ENCODE measurements around the gene SLC25A23. TPM values are rescaled to one million over a fixed set of nuclear protein-coding genes. Genes with fewer than 3 reads are reported as not detected.

The SLC25A23 gene
- total RNA-seq, 2 experiments from 2014 or later = 14.8 to 18.4 TPM

DNA sequence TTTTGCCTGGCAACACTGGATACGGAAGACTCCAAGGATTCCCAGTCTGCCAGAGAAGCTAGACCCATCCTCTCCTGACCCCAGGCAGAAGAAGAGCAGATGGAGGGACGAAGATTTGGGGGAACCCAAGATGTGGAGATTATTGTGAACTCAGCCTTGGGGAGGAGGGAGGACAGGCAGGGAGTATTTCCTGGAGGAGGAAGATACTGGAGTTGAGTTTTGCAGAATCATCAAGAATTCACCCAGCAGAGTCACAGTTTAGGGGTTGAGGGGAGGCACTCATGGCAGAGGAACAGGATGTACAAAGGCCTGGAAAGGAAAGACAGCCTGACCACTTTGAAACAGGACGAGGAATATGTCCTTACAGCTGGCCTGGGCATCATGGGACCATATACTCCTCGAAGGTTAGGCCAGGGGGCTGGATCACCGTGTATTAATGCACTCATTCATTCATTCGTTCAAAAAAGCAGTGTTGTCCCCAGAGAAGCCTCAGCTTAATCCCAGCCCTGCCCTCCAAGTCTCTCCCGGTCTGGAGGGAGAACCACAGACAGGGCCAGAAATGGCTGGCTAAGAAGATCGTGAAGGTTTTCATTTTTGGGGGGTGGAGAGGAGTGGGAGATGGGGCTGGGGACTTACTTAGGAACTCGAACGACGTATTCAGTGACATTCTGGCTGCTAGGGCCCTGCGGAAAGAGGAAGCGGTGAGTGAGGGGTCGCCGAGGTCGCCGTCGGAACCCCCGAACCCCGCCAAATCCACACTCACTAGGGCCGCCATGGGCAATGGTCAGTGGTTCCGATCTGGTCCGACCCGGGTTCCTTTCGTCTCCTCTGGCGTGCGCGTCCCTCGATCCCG lies 67.1 kb downstream of the SLC25A23 start:
- Mint-ChIP-seq H3K27ac (peak overlapping the region; percentile 94), H3K4me1 (peaks cover 11% of the 10 kb centered on the region), H3K9me3 (no peaks in the 10 kb centered on the region), H3K4me3 (peak overlapping the region; percentile 95), H3K27me3 (no peaks in the 10 kb centered on the region), H3K36me3 (peaks cover 20% of the 10 kb centered on the region)
- DNase-seq = no peak

Other genes with a start within 250 kb of the SLC25A23 start
- gene MLLT1, start 179.8 kb downstream of the SLC25A23 start, total RNA-seq = 10 to 100 TPM; 55.2 to 56.8 TPM
- gene ACER1, start 126.2 kb downstream of the SLC25A23 start, total RNA-seq = not detected
- gene CLPP, start 98.3 kb downstream of the SLC25A23 start, total RNA-seq = 100 to 1,000 TPM; 194 to 196 TPM
- gene ALKBH7, start 87.0 kb downstream of the SLC25A23 start, total RNA-seq = 10 to 100 TPM; 26.7 to 29.6 TPM
- gene PSPN, start 83.9 kb downstream of the SLC25A23 start, total RNA-seq = 1 to 10 TPM in 1 of 2 experiments, under 1 TPM in 1; 0.92 to 1.2 TPM
- gene GTF2F1, start 66.6 kb downstream of the SLC25A23 start, total RNA-seq = 10 to 100 TPM; 72.2 to 72.7 TPM
- 100 to 1,000 TPM; 483 to 489 TPM for gene KHSRP, start 35.0 kb downstream of the SLC25A23 start, total RNA-seq
- gene SLC25A41, start 26.0 kb downstream of the SLC25A23 start, total RNA-seq = under 1 TPM; 0.52 to 0.60 TPM
- gene CRB3, start 4.5 kb upstream of the SLC25A23 start, total RNA-seq = 1 to 10 TPM; 2.1 to 2.5 TPM
- gene DENND1C, start 22.0 kb upstream of the SLC25A23 start, total RNA-seq = 10 to 100 TPM; 62.4 to 63.2 TPM
- gene TUBB4A, start 42.5 kb upstream of the SLC25A23 start, total RNA-seq = 1 to 10 TPM; 7.3 to 7.8 TPM
- 1 to 10 TPM; 2.3 to 2.5 TPM for gene TNFSF9, start 71.2 kb upstream of the SLC25A23 start, total RNA-seq
- 10 to 100 TPM; 15.2 to 15.3 TPM for gene CD70, start 131.4 kb upstream of the SLC25A23 start, total RNA-seq
- gene TNFSF14, start 210.4 kb upstream of the SLC25A23 start, total RNA-seq = 10 to 100 TPM; 68.0 to 72.8 TPM

All from activated naive CD8-positive, alpha-beta T cell treated with anti-CD3 and anti-CD28 coated beads for 36 hours (primary cell).